ENCODE data around the gene PDGFD. TPM values are rescaled to one million over a fixed set of nuclear protein-coding genes. Genes with fewer than 3 reads are reported as not detected.

PDGFD gene
- total and polyA plus RNA-seq, 9 donors = 42.8 to 134 (median 77.9) TPM

- DNase-seq = no peak
- intact Hi-C loops (cut with DNase I) = no loop called here
- H3K4me1 ChIP-seq (ENCODE audit: insufficient read depth) = peaks cover 6% of the 10 kb centered on the region
- no peaks in the 10 kb centered on the region for H3K9me3 ChIP-seq
- H3K4me3 ChIP-seq = no peak overlapping the region
- TF ChIP-seq POLR2A (IDR thresholded peaks at IDR 0.05) = no peak
- TF ChIP-seq EP300 (IDR thresholded peaks at IDR 0.05) = no peak
- no peak for TF ChIP-seq CTCF (IDR thresholded peaks at IDR 0.05)
- 95 to 98% (median 96%) methylated on average over 1 of the region's 1 CpG for WGBS, 3 donors
- no peaks in the 10 kb centered on the region for H3K36me3 ChIP-seq
- H3K27ac ChIP-seq = no peak overlapping the region
- H3K27me3 ChIP-seq = no peaks in the 10 kb centered on the region
Observed at GRCh38 chr11:103942646-103943045, 221.3 kb downstream of the PDGFD start.

GRCh38 chr11:103940551-103940950, 223.4 kb downstream of the PDGFD start:
- DNase-seq = no peak
- Histone ChIP-seq H3K27ac (no peak overlapping the region), H3K4me3 (no peak overlapping the region), H3K36me3 (no peaks in the 10 kb centered on the region), H3K27me3 (no peaks in the 10 kb centered on the region), H3K9me3 (no peaks in the 10 kb centered on the region), H3K4me1 (ENCODE audit: insufficient read depth) (no peaks in the 10 kb centered on the region)
- no peak for TF ChIP-seq CTCF (IDR thresholded peaks at IDR 0.05)
- TF ChIP-seq POLR2A (IDR thresholded peaks at IDR 0.05) = no peak
- TF ChIP-seq EP300 (IDR thresholded peaks at IDR 0.05) = no peak
- intact Hi-C loops (cut with DNase I) = no loop called here
- WGBS, 3 donors = 71 to 79% (median 73%) methylated on average over 2 of the region's 2 CpGs

- Histone ChIP-seq H3K9me3 (no peaks in the 10 kb centered on the region), H3K36me3 (no peaks in the 10 kb centered on the region), H3K27ac (no peak overlapping the region), H3K4me1 (ENCODE audit: insufficient read depth) (no peaks in the 10 kb centered on the region), H3K4me3 (no peak overlapping the region), H3K27me3 (no peaks in the 10 kb centered on the region)
- WGBS, 3 donors = 58 to 96% (median 92%) methylated on average over 3 of the region's 3 CpGs
- DNase-seq = no peak
- intact Hi-C loops (cut with DNase I) = no loop called here
- no peak for TF ChIP-seq EP300 (IDR thresholded peaks at IDR 0.05)
- TF ChIP-seq POLR2A (IDR thresholded peaks at IDR 0.05) = no peak
- TF ChIP-seq CTCF (IDR thresholded peaks at IDR 0.05) = no peak
Observed at GRCh38 chr11:103939694-103940093, 224.3 kb downstream of the PDGFD start.

- Histone ChIP-seq H3K27me3 (no peaks in the 10 kb centered on the region), H3K4me3 (no peak overlapping the region), H3K4me1 (ENCODE audit: insufficient read depth) (peaks cover 2% of the 10 kb centered on the region), H3K36me3 (no peaks in the 10 kb centered on the region), H3K9me3 (no peaks in the 10 kb centered on the region), H3K27ac (no peak overlapping the region)
- DNase-seq = no peak
- intact Hi-C loops (cut with DNase I) = no loop called here
- TF ChIP-seq EP300 (IDR thresholded peaks at IDR 0.05) (no peak), CTCF (IDR thresholded peaks at IDR 0.05) (no peak), POLR2A (IDR thresholded peaks at IDR 0.05) (no peak)
- WGBS, 3 donors = 74 to 91% (median 86%) methylated on average over 1 of the region's 1 CpG
Observed at GRCh38 chr11:103936059-103936458, 227.9 kb downstream of the PDGFD start.

GRCh38 chr11:103935219-103935618, 228.7 kb downstream of the PDGFD start:
- DNase-seq = no peak
- intact Hi-C loops (cut with DNase I) = no loop called here
- no peaks in the 10 kb centered on the region for H3K36me3 ChIP-seq
- no peaks in the 10 kb centered on the region for H3K9me3 ChIP-seq
- 92 to 98% (median 95%) methylated on average over 2 of the region's 2 CpGs for WGBS, 3 donors
- no peak overlapping the region for H3K27ac ChIP-seq
- no peak overlapping the region for H3K4me3 ChIP-seq
- peaks cover 2% of the 10 kb centered on the region for H3K4me1 ChIP-seq (ENCODE audit: insufficient read depth)
- TF ChIP-seq CTCF (IDR thresholded peaks at IDR 0.05) (no peak), POLR2A (IDR thresholded peaks at IDR 0.05) (no peak), EP300 (IDR thresholded peaks at IDR 0.05) (no peak)
- H3K27me3 ChIP-seq = no peaks in the 10 kb centered on the region

All from ovary (tissue), 9 donors.